Esophagus squamous epithelium (tissue), 5 donors: Measurements from ENCODE around the gene GEMIN8. TPM values are rescaled to one million over a fixed set of nuclear protein-coding genes. Genes with fewer than 3 reads are reported as not detected.

Experiments used
- DNase-seq: peaks from one replicate; lab custom pipeline; 2025; lab: John Stamatoyannopoulos, UW
- H3K27ac ChIP-seq, 4 donors: fragments of 200-600 bp; sonication (generic); one replicate each; pipeline ENCODE4 v1.5.1; 2016 to 2019; ENCODE audit warnings: mild to moderate bottlenecking in 1 of 4
- H3K27me3 ChIP-seq, 4 donors: fragments of 200-600 bp; sonication (generic); 1 replicate in 3 of 4; 2 replicates in 1 of 4; pipeline versions ENCODE4 v1.5.1 to v1.6.0; 2017 to 2021; ENCODE audit warnings: antibody characterized with exemption in 1 of 4
- H3K36me3 ChIP-seq, 3 donors: fragments of 200-600 bp; sonication (generic); one replicate each; pipeline ENCODE4 v1.5.1; 2016 to 2019
- H3K4me1 ChIP-seq, 3 donors: fragments of 200-600 bp; sonication (generic); one replicate each; pipeline ENCODE4 v1.5.1; 2017 to 2019
- H3K4me3 ChIP-seq, 4 donors: fragments of 200-600 bp; sonication (generic); 1 replicate in 3 of 4; 2 replicates in 1 of 4; pipeline ENCODE4 v1.5.1; 2016 to 2019; ENCODE audit warnings: mild to moderate bottlenecking in 2 of 4, moderate library complexity in 1 of 4
- H3K9me3 ChIP-seq, 3 donors: fragments of 200-600 bp; sonication (generic); one replicate each; pipeline ENCODE4 v1.5.1; 2016 to 2019
- CTCF ChIP-seq, 6 experiments: fragments of 450-650 bp in 4 of 6; fragments of 200-600 bp in 2 of 6; sonication (generic) in 2 of 6; IDR thresholded peaks; one replicate each; pipeline ENCODE4 v1.5.1; 2016 to 2019; ENCODE audit warnings: antibody characterized with exemption in 6 of 6, mild to moderate bottlenecking in 4 of 6, moderate library complexity in 4 of 6
- POLR2A ChIP-seq, 4 donors: fragments of 450-650 bp; IDR thresholded peaks; one replicate each; pipeline ENCODE4 v1.6.1; 2017; ENCODE audit warnings: antibody characterized with exemption in 4 of 4, mild to moderate bottlenecking in 4 of 4, moderate library complexity in 3 of 4
- WGBS, 2 donors: methylation state at CpG; one replicate each; pipeline ENCODE4 v1.1.5; 2018; 5-methylcytosine and 5-hydroxymethylcytosine counted together
- intact Hi-C: fragments of 100-400 bp; cut with DNase I; formaldehyde crosslinking; loops from one replicate; pipeline ENCODE4 v1.15.0; 2022
- total RNA-seq, 4 donors: library from RNA; depleted of rRNA; stranded (reverse); fragments of >200 nt; gene quantifications; one replicate each; pipeline ENCODE4 v1.1.0, GENCODE V29; 2016
- donor health status: DM: yes; HTN: yes; CAD: no.

The GEMIN8 gene
- total RNA-seq, 4 donors from 2014 or later = 12.2 to 20.8 (median 15.7) TPM

DNA sequence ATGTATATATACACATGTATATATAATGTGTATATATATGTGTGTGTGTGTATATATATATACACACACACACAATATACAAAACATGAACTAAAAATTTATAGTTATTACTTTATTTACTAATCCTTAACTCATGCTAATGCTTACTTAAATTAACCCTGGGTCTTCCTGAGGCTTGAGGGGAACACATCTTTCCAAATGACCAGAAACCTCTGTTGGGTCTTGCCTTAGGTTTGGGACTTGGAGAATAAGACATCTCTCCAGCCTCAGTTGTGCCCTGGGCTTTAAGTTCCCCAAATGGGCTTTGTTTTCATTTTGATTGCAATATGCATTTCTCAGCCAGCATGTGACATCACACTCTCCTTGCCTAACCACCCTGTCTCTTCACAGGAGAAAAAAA is 7.7 kb downstream of the GEMIN8 start:
- intact Hi-C loops = no loop called here
- H3K36me3 ChIP-seq = peaks cover 0 to 29% (median 0%) of the 10 kb centered on the region in 3 donors
- no peak overlapping the region for H3K4me3 ChIP-seq
- H3K27me3 ChIP-seq = no peaks in the 10 kb centered on the region
- DNase-seq = no peak
- TF ChIP-seq CTCF (IDR thresholded peaks at IDR 0.05) = no peak
- TF ChIP-seq POLR2A (IDR thresholded peaks at IDR 0.05) = no peak
- no peaks in the 10 kb centered on the region for H3K9me3 ChIP-seq
- H3K4me1 ChIP-seq = peaks cover 0 to 8% (median 0%) of the 10 kb centered on the region in 3 donors
- no peak overlapping the region for H3K27ac ChIP-seq

GRCh38 chrX:14017399-14017798 is 12.3 kb downstream of the GEMIN8 start:
- no peak for DNase-seq
- Histone ChIP-seq H3K4me1 (no peaks in the 10 kb centered on the region), H3K27ac (no peak overlapping the region), H3K36me3 (peaks cover 0 to 29% (median 0%) of the 10 kb centered on the region in 3 donors), H3K4me3 (no peak overlapping the region), H3K9me3 (no peaks in the 10 kb centered on the region), H3K27me3 (no peaks in the 10 kb centered on the region)
- intact Hi-C loops = no loop called here
- TF ChIP-seq CTCF (IDR thresholded peaks at IDR 0.05) (no peak), POLR2A (IDR thresholded peaks at IDR 0.05) (no peak)
- WGBS, 2 donors = 88% methylated on average over 3 of the region's 3 CpGs; no CpG with 5 or more reads in 1 of the 2 donors

GRCh38 chrX:14015941-14016340 is 13.8 kb downstream of the GEMIN8 start:
- no peaks in the 10 kb centered on the region for H3K27me3 ChIP-seq
- DNase-seq = no peak
- TF ChIP-seq POLR2A (IDR thresholded peaks at IDR 0.05) = no peak
- no peak for TF ChIP-seq CTCF (IDR thresholded peaks at IDR 0.05)
- no peaks in the 10 kb centered on the region for H3K9me3 ChIP-seq
- H3K4me3 ChIP-seq = no peak overlapping the region
- intact Hi-C loops = no loop called here
- H3K4me1 ChIP-seq = no peaks in the 10 kb centered on the region
- peak overlapping the region in 1 of 4 donors; percentile 29 for H3K27ac ChIP-seq
- WGBS, 2 donors = 71 to 72% methylated on average over 4 of the region's 4 CpGs
- peaks cover 0 to 29% (median 0%) of the 10 kb centered on the region in 3 donors for H3K36me3 ChIP-seq

DNA sequence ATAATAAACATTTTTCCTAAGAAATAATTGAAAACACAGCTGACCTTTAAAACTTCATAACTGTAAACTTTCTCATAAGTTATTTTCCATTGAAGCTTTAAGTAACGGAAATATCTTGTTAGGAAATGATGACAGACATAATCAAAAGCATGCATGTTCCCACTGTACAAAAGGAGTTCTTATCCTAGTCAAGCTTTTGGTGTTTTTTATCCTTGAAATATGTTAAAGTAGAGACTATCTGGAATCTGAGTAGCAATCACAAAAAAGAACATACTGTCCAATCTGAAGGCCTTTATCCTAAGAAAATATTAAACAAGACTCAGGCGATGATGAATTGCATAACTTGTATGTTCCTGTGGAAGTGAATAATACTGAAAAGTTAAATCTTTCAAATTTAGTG is 14.4 kb downstream of the GEMIN8 start:
- Histone ChIP-seq H3K4me1 (no peaks in the 10 kb centered on the region), H3K27ac (peak overlapping the region in 1 of 4 donors; percentile 42), H3K27me3 (no peaks in the 10 kb centered on the region), H3K36me3 (peaks cover 0 to 25% (median 0%) of the 10 kb centered on the region in 3 donors), H3K4me3 (no peak overlapping the region), H3K9me3 (no peaks in the 10 kb centered on the region)
- intact Hi-C loops = no loop called here
- DNase-seq = no peak
- TF ChIP-seq CTCF (IDR thresholded peaks at IDR 0.05) = no peak
- TF ChIP-seq POLR2A (IDR thresholded peaks at IDR 0.05) = no peak
- WGBS, 2 donors = 80 to 90% methylated on average over 2 of the region's 2 CpGs

DNA sequence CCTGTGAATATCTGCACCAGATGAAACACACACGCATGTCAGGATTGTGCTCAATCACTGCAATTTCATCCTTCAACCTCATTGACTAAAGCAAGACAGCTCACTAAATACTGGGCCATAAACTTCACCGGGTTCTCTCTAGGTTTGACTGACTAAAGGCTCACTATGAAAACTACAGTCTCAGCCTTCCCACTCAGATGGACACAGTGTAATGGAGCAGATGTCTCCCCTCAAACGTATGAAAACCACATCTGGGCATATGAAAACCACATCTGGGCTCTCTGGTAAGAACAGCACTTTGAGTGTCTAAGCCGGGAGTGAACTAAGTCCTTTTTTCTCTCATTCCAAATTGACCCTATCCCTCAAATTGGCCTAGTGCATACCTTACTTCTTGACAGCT is 15.2 kb downstream of the GEMIN8 start:
- H3K27me3 ChIP-seq = no peaks in the 10 kb centered on the region
- H3K4me3 ChIP-seq = no peak overlapping the region
- no peaks in the 10 kb centered on the region for H3K4me1 ChIP-seq
- intact Hi-C loops = no loop called here
- 75 to 83% methylated on average over 2 to 4 of the region's 4 CpGs for WGBS, 2 donors
- H3K27ac ChIP-seq = peak overlapping the region in 1 of 4 donors; percentile 42
- no peaks in the 10 kb centered on the region for H3K9me3 ChIP-seq
- H3K36me3 ChIP-seq = peaks cover 0 to 18% (median 0%) of the 10 kb centered on the region in 3 donors
- no peak for TF ChIP-seq CTCF (IDR thresholded peaks at IDR 0.05)
- DNase-seq = no peak
